ENCODE data around the gene PEDS1.
A peak's percentile ranks its signal among the peaks of the same experiment; 100 is the strongest.
"Not testable (repeated sequence)": the region's sequence is repeated elsewhere in the genome, so short reads cannot be mapped to it uniquely, and the experiment has no call there.

Gene PEDS1

DNA sequence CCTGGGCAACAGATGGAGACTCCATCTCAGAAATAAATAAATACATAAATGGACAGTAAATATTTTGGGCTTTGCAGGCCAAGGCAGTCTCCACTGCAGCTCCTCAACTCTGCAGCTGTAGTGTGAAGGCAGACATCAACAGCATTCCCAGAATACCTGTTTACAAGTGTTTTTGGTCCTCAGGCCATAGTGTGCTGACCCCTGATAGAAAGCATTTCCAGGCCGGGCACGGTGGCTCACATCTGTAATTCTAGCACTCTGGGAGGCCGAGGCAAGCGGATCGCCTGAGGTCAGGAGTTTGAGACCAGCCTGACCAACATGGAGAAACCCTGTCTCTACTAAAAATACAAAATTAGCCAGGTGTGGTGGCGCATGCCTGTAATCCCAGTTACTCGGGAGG is 18.4 kb downstream of the PEDS1 start:
- not testable (repeated sequence) for DNase-seq (ENCODE audit: low read depth)

DNA sequence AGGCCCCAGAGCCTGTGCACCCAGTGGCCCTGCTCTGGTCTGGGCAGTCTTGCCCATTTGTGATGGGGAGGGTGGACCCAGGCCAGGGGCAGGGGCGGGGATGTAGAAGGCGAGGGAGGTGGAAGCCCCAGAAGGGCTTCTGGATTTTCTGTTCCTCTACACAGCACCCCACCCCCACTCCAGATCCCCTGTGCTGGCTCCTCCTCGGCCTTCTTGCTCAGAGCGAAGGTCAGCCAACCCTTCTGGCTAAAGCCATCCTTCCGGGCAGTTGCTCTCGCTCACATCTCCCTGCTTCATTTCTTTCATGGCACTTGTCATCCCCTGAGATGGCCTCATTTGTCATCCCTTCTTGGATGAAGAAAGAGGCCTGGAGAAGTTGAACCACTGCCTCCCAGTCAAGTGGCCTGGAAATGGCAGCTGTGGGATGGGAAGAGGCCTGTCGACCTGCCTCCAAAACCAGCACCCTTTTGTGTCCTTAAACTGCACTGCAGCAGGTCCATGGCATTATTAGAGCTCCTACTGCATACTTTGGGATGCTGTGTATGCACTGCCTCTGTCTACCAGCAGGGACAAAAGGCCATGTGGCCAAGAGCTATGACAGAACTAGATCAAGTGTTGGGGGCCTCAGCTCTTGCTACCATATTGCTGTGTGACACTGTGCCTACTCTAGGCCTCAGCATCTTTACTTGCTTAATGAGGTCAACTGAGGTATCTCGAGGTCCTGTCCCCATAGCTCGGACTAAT is 19.9 kb downstream of the PEDS1 start:
- DNase-seq (ENCODE audit: low read depth) = no peak

DNA sequence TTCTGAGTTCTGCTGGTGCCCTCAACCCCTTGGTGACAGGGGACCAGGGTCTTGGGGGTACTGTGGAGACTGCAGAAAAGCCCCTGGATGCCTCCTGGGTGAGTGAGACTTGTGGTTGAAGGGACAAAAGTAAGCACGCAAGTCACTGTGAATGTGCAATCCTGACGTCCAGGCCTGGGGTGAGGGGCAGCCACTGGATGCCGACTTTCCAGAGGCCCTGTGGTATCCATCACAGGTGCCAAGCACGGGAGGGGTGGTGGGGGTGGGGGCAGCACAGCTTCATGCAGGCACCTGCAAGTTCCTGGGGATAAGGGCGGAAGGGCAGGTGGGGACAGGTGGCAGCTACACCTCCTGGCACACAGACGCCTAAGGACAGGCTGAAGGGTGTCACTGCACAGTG is 20.5 kb downstream of the PEDS1 start:
- DNase-seq (ENCODE audit: low read depth) = no peak

DNA sequence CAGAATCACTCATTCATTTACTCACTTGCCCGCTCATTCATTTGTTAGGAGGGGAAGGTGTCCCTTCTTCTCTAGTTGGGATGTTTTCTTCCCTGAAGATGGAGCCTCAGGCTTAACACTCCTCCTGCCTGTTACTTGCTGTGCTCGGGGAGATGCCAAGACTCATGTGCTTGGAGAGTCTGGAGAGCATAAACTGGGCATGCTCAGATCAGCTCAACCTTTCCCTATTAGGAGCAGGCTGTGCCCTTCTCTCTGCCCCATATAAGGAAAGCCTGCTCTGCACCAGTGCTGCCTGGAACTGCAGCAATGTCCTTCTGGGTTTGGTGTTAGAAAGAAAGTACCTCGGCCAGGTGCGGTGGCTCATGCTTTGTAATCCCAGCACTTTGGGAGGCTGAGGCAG is 22.5 kb downstream of the PEDS1 start:
- DNase-seq (ENCODE audit: low read depth) = no peak

DNA sequence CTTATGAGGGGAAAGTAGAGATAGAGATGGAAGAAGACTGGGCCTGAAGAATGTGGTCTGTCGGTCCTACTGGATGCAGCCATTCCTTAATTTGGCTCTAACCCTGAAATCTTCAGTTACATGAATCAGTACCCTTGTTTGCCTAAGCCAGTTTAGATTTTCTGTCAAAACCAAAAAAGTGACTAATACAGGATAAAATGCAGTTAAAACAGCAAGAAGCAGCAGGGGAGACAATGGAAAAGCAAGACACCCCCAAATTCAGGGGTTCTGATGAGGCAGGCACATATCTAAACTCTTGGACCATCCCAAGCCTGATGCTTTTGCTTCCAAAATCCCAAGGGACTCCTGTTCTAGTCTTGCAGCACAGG is 23.2 kb downstream of the PEDS1 start:
- DNase-seq (ENCODE audit: low read depth) = no peak

DNA sequence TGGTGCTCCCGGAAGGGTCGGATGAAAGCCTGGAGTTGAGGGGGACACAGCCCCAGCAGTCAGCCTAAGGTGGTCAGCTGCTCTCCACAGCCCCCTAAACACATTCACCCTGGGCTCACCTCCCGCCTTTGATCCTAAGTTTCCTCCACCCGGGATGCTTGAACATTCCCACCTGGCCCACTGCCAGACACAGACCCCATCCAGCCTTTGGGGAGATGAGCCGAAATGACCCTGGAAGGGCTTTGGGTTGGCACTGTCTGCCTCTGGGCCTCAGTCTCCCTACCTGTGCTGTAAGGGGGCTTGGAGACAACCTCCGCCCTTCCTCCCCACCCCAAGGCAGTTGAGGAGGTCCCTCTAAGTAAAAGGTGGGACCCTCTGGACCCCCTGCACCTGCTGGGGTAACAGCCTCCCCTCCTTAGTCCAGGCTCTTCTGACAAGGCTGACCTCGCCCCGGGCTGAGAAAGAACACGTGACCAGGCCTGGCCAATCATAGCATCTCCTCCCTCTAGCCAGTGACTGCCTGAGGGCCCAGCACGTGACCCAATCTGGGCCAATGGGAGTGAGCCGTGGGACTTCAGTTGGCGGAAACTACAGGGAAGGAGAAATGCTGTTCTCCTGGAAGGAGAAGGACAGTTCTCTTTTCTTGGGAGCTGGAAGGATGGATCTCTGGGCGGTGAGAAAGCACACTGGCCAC is 23.7 kb downstream of the PEDS1 start:
- no peak for DNase-seq (ENCODE audit: low read depth)

DNA sequence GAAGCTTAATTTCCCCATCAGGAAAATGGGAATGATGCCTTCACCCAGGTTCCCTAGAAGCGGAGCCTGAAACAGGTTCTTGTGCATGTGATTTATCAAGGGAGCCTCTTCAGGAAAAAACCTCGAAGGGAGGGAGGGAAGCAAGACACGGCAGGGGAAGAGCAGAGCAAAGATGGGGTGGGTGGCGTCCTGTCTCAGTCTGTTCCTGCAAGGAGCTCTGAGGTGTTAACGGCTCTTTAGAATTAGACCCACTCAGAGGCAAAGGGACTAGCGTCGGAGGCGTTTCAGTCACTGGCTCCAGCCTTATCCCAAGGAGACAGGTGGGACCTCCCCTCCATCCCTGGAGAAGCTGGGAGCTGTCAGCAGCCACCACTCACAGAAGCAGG is 25.0 kb downstream of the PEDS1 start:
- DNase-seq (ENCODE audit: low read depth) = no peak

DNA sequence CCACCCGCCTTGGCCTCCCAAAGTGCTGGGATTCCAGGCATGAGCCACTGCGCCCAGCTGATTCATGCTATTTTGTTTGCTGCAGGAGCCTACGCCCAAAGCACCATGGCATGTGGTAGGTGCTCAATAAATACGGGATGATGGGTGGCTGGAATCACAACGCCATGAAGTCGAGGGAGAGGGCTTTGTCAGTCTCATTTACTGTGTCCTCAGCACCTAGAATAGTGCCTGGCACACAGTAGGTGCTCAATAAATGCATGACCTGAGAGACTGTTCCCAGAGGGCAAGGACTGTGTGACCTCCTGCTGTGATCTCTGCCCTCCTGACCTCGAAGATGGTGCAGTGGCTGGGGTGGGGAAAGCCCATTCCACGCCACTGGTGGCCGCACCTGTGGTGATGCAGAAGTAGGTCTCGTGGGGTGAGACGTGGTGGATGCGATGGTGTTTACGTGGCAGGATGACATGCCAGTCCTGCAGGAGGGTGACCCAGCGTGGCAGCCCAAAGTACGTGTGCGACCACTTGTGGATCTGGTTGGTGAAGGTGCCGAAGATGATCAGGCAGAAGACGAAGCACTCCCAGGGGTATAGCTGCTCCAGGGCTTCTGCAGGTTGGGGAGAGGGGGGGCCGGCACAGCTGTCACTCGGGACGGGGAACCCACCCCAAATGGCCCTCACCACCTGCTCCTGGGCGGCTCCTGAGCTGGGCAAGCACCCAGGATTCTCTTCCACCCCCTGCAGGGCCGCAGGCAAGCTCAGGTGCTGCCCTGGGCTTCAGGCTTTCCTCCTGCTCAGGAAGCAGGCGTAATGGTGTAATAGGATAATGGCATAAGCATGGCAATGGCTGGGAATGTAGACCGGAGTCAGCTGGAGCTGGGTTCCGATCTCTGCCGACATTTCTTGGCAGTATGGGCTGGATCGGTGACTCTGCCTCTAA is 25.7 kb downstream of the PEDS1 start:
- no peak for DNase-seq (ENCODE audit: low read depth)

DNA sequence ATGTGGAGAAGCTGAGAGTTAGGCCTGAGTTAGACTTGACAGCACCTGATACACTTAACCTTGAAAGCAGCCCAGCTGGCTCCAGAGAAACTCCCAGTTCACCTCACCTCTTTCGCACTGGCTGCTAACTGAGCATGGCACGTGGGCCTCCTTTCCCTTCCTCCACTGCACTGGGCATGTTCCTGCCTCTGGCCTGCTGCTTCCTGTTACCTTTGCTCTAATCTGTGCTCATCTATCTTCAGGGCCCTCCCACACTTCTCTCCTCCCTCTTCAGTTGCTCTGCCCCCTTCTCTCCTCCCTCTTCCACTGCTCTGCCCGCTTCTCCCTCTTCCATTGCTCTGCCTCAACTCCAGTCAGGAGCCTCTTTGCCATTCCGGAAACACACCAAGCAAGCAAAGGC is 26.9 kb downstream of the PEDS1 start:
- no peak for DNase-seq (ENCODE audit: low read depth)

DNA sequence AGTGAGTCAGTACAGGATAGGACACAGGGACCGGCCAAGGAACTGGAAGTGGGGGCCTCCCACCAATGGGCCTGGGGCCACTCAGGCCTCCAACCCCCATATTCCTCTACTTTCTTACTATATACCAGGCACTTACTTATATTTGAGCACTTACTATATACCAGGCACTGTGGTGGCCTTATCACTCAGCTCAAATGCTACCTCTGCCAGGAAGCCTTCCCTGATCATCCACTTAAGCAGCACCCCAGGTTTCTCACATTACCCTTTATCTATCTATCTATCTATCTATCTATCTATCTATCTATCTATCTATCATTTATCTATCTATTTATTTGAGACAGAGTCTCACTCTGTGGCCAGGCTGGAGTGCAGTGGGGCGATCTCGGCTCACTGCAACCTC is 28.2 kb downstream of the PEDS1 start:
- no peak for DNase-seq (ENCODE audit: low read depth)

DNA sequence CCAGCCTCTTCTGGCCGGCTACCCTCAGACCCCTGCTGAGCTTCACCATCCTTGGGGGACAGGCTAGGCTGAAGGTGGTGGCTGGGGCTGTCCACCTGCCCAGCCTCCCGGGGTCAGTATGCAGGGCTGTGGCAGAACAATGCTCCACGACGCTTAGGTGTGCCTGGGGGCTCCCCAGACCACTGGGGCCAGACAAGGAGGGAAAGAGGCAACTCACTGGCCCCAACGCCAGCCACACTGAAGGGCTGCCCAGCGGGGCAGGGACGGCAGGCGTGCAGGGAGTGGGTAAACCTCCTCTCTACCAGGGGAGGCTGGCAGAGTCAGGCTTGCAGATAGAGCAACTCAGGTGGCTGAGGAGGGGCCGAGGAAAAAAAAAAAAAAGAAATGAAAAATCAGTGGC is 29.0 kb downstream of the PEDS1 start:
- no peak for DNase-seq (ENCODE audit: low read depth)

DNA sequence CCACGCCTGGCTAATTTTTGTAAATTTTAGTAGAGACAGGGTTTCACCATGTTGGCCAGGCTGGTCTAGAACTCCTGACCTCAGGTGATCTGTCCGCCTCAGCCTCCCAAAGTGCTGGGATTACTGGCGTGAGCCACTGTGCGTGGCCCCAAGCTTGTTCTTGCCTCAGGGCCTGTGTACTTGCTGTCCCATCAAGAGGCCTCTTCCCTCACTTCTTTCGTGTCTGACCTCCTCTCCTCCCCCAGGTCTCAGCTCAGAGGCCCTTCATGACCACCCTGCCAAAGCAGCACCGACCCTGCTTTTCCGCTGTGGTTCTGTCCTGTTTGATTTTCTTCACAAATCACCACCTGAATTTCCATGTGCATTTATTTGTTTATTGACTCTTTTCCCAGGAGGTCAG is 30.1 kb downstream of the PEDS1 start:
- DNase-seq (ENCODE audit: low read depth) = no peak

DNA sequence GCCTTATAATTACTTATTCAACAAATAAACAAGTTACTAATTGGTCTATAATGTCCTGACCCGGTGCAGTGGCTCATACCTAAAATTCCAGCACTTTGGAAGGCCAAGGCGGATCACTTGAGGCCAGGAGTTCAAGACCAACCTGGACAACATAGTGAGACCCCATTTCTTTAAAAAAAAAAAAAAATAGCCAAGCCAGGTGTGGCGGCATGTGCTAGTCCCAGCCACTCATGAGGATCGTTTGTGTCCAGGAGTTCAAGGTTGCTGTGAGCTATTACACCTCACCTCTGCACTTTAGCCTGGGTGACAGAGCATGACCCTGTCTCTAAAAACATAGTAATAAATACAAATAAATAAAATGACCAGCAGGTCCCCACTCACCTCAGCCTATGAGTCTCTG is 30.8 kb downstream of the PEDS1 start:
- DNase-seq (ENCODE audit: low read depth) = no peak

DNA sequence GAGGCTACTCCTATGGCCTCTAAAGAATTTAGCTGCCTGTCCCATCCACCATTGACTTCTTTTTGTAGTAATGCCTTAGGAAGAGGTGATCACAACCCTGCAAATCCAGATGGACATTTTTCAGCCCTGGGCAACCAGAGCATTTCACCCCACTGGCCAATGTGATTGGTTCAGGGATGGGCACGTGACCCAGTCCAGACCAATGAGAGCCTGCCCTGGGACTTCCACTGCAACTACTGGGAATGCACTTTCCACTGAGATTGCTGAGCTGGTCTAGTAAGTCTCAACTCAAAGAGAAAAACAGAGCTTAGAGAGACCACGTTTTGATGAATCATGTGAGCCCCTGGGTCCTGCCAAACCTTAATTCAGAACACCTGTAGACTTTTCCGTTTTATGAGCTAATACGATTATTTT is 31.7 kb downstream of the PEDS1 start:
- no peak for DNase-seq (ENCODE audit: low read depth)

DNA sequence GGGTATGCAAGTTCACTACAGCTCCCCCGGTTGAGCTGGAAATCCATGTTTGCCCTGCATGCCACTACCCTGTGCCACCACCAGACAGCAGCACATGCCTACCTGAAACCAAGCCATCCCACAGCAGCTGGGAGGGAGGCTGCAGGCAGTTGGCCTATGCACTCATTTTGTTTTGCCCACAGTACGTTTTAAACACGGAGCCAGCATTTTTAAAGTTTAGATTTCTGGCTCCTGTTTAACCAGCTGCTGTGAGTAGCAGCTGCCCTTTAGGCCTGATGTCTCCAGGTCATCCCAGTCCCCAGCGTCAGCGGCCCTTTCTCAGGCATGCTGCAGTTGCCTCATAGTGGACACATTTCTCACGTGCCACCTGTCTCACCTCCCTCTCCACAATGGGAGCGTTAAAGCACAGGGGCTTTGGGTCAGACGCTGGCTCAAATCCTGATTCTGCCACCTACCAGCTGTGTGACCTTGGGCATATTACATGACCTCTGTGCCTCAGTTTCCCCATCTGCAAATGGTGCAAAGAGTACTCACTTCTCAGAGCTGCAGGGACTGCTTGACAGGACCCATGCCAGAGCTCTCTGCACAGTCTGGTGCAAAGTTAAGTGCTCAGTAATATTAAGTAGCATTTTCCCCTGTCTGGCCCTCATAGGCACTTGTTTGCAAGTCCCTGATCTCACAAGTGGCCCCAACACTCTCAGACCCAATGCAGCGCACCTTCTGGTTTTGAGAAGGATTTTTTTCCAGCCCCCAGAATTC is 32.4 kb downstream of the PEDS1 start:
- no peak for DNase-seq (ENCODE audit: low read depth)

DNA sequence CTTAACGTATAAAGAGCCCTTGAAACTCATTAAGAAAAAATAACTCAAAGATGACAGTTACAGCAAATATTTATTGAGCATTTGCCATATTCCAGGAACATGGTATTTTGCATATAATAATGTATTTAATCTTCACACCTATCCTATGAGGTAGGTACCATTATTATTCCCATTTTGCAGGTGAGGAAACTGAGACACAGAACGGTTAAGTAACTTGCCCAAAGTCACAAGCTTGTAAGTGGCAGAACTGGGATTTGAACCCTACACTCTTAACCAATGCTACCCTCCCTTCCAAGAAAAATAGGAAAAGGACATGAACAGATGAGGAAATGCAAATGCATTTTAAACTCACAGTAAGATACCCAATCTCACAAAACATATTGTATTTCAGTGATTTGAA is 35.3 kb downstream of the PEDS1 start:
- DNase-seq (ENCODE audit: low read depth) = no peak

DNA sequence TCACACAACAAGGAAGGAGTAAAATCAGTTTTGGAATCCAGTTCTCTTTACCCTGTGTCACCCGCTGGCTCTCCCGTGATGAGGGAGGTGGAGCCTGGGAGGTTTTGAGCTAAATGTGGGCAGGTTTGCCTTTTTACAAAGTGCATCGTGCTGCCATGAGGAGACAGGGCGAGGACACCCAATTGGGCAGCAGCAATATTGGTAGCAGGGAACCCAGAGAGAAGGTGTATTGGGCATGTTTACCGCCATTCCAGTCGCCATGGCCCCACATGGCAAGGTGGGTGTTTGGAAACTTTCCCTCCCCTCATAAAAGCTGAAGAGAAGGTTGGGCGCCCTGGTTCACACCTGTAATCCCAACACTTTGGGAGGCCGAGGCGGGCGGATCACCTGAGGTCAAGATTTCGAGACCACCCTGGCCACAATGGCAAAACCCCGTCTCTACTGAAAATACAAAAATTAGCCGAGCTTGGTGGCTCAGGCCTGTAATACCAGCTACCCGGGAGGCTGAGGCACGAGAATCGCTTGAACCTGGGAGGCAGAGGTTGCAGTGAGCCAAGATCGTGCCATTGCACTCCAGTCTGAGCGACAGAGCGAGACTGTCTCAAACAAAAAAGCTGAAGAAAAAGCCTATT is 37.0 kb downstream of the PEDS1 start:
- DNase-seq (ENCODE audit: low read depth) = no peak

DNA sequence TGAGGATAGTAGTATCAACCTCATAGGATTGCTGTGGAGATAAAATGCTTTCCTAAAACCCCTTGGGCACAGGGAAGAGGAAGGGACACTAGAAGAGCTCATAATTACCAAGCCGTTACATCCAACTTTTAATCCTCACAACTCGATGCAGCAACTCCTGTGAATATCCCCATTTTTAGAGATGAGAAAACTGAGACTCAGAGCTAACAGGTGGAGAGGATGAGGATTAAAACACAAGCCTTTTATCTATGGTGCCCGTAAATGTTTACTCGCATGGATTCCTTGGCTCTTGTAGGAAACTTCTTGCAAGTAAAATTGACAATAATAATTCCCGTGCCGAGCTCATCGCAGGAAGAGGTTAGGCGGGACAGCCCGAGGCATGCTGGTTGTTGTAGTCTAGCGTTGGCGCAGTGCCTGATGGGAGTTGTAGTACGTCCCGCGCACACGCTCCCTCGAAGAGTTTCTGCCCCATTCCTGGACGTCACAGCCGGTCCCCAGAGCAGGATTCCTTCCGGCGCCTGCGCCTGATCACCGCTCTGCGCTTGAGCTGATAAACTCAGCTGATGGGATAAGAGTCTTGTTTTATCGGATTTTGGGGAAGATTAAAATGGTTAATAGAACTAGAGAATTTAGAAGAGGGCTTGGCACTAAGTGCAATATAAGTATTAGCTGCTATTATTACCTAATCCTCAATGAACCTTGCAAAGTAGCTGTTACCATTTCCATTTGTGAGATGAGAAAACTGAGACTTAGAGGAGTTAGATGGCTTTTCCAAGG is 37.7 kb downstream of the PEDS1 start:
- DNase-seq (ENCODE audit: low read depth) = peak; percentile 94

DNA sequence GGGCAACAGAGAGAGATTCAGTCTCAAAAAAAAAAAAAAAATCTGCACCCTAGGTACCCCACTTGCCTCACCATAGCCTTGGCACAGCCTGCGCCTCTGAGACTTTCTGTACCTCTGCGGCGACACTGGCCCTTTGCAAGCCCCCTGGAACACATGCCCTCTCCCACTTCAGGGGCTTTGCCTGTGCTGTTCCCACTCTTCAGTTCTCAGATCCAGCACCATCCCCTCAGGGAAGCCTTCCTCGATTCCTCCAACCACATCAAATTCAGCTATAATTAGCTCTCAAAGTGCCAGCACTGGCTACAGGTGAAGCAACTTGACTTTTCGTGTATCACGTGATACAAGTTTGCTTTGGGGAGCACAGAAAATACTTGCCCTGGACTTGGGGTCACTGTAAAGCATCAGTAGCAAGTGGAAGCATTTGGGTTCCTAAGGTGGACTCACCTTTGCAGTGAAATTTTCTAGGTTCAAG is 38.4 kb downstream of the PEDS1 start:
- no peak for DNase-seq (ENCODE audit: low read depth)

DNA sequence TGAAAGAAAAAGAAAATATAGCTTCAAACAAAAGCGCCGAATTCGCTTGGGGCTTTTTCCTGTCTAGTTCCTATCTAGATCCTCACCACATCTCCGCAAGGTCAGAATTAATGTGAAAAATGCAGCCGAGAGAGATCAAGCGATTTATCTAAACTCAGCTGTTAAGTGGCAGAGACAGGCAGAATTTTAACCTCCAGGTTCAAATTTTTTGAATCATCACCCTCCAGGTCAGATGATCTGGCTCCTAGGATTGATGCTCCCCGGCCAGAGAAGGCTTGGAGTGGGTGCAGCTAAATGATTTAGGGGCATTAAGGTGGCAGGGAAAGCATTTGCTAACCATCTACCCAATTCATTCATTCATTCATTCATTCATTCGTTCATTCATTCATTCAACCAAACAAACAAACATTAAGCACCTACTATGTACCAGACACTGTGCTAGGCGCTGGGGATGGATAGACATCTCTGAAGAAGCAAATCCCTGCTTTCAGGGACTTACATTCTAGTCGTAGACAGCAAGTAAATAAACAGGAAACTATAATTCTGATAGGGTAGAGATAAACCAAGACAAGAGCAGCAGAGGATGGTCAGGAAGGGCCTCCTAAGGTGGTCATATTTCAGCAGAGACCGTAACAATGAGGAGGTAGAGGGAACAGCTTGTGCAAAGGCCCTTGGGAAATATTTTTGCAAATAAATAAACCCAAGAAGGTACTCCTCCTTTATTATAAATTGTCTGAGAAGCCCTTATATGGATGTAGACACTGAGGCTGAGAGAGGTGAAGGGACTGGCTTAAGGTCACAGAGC is 39.9 kb downstream of the PEDS1 start:
- no peak for DNase-seq (ENCODE audit: low read depth)
